GM21447 (cell line): ENCODE results near the gene DNM1.

Experiments used
- ATAC-seq: cut with Tn5 transposase; IDR thresholded peaks from one replicate; pipeline ENCODE4 v1.9.1; 2021; ENCODE audit not compliant: unreplicated experiment

DNM1 gene

GRCh38 chr9:128203024-128203706 is at the start of gene DNM1:
DNM1 (plus strand) TSS chr9:128203379; CDS start chr9:128203471, 92 bp downstream.
- peak; percentile 70 for ATAC-seq

GRCh38 chr9:128153947-128154695 is 49.1 kb upstream of the DNM1 start:
- no peak for ATAC-seq

GRCh38 chr9:128155736-128156500 is 47.3 kb upstream of the DNM1 start:
- no peak for ATAC-seq

GRCh38 chr9:128159522-128159783 is 43.7 kb upstream of the DNM1 start:
- ATAC-seq = peak; percentile 11

DNA sequence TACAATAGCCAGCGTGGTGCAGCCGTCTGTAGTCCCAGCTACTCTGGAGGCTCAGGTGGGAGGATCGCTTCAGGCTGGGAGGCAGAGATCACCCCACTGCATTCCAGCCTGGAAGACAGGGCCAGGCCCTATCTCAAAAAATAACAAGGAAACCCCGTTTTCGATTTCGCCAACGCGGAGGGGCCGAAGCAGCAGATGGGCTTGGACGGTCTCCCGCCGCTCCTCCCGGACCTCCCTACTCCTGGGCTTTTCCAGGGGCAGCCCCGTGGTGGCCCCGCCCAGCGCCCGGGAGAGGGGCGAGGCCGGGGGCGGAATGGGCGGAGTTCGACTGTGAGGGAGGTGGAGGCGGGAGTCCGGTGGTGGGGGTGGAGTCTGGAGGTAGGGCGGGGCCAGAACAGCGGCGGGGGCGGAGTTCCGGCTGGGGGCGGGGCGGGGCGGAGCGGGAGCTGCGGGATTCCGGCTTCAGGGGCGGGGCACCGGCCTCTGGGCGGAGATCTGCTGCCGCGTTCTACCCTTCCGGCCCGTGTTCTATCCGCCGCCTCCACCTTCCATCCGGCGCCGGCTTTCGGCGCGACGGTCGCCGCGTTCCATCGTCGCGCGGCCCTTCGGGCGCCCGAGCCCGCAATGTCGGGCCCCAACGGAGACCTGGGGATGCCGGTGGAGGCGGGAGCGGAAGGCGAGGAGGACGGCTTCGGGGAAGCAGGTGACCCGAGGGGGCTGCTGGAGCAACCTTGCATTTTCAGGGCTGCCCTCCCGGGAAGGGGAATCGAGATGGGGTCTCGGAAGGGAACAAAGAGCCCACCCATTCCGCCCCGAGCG is 43.2 kb upstream of the DNM1 start, which contains the start of gene BBLN:
BBLN (plus strand) TSS at position 482 of the 819 bp plus-strand sequence; CDS start at position 625, 143 bp downstream.
- ATAC-seq = peak; percentile 67

DNA sequence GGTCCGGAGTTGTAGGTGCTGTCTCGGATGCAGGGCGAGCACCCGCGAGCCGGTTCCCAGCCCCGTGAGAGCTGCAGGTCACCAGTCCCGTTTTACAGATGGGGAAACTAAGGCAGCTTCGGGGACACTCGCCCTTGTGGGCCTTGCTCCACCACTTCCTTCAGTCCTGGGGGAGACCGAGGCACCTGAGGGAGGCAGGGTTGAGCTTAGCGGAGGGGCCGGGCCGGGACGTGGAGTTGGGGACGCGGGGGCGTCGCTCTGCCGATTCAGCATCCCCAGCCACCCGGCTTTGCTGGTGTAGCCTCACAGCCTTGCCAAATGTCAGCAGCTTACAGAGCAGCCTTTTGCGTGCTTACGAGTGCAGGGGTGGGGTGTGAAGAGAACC is 42.6 kb upstream of the DNM1 start:
- ATAC-seq = peak; percentile 14

GRCh38 chr9:128161215-128161902 is 41.8 kb upstream of the DNM1 start:
- no peak for ATAC-seq

DNA sequence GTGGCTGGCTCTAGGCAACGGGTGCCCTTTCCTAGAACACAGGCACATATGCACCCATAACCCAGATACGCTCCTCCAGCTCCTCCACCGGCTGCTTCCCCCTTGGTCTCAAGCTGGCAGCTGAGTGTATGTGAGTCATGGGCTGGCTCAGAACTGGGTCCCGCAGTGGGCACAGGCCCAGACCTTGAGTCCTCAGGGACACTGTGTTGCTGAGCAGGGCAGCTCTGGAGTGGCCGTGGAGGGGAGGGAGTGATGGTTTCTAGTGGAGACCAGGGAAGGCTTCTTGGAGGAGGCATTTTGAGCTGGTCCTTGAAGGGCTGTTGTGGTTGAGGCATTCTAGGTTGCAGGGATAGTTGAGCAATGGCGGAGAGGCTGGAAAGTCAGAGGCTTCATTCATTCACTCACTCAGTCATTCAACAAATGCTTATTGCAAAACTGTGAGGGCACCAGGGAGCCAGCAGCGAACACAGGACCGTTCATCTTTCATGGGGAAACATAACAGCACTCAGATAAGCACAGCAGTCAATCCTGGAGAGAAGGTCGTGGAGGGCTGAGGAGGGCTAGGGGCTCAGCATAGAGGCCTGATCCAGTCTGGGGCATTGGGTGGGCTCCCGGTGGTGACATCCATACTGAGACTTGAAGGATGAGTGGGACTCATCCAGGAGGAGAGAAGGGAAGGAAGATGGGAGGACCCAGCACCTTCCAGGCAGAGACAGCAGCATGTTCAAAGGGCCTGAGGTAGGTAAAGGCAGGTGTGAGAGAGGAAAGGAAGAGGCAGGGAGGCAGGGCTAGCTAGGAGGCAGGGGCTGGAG is 40.8 kb upstream of the DNM1 start:
- no peak for ATAC-seq

- no peak for ATAC-seq
Observed at GRCh38 chr9:128163027-128163515, 40.1 kb upstream of the DNM1 start.

DNA sequence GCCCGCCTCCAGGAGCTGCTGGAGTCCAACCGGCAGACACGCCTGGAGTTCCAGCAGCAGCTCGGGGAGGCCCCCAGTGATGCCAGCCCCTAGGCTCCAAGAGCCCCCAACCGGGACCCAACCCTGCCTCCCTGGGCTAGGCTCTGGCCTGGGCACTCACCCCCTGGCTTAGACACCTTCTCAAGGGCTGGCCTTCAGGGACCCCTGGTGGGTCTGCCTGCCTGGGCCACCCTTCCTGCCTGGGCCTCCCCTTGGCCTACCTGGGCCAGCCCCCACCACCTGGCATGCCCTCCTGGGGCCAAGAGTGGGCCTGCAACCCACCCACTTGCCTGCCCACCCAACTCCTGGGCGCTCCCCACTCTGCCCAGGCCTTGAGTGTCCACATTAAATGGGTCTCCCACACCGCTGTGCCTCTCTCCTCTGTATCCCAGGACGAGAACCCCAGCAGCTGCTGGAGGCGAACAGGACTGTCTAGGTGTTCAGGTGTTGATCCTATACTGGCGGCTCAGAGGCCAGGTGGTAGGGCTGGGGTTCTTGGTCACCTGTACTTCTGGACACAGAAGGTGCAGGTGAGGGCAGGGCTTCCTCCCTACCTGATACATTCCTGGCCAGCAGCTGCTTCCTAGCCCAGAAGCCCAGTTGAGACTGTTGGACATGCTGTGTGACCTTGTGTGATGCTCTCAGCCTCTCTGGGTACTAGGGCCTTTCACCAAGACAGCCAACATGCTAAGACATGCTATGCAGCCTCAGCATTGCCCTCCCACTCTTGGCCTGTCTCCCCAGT is 39.5 kb upstream of the DNM1 start:
- no peak for ATAC-seq

DNA sequence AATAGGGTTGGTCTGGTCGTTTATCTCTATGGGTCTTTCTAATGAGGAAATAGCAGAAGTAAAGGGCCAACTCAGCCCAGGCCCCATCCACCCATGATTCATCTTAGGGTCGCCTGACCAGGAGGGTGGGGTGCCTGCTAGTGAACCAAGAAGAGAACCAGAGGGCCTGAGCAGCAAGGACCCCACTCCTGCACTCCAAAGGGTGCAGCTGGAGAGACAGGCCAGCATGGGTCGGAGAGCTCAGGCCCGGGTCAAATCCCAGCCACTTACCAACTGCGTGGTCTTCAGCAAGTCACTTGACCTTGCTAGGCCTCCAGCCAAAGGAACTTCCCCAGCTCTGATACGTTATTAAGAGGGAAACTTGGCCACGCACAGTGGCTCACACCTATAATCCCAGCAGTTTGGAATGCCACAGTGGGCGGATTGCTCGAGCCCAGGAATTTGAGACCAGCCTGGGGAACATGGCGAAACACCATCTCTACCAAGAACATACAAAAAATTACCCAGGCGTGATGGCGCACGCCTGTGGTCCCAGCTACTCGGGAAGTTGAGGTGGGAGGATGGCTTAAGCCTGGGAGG is 38.8 kb upstream of the DNM1 start:
- ATAC-seq = no peak

DNA sequence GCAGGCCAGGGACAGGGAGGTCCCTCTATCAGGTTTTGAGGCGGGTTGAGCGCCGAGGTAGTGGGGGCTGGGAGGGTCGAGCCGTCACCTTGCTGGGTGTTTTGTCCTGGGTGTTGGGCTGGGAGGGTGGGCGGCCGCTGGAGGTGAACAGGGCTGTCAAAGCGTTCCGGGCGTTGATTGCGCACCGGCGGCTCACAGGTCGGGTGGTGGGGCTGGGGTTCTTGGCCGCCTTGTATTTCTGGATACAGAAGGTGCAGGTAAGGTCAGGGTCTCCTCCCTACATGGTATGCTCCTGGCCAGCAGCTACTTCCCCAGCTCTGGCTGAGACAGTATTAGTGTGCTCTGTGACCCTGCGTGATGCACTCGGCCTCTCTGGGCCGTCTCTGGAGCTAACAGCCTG is 37.0 kb upstream of the DNM1 start:
- no peak for ATAC-seq

DNA sequence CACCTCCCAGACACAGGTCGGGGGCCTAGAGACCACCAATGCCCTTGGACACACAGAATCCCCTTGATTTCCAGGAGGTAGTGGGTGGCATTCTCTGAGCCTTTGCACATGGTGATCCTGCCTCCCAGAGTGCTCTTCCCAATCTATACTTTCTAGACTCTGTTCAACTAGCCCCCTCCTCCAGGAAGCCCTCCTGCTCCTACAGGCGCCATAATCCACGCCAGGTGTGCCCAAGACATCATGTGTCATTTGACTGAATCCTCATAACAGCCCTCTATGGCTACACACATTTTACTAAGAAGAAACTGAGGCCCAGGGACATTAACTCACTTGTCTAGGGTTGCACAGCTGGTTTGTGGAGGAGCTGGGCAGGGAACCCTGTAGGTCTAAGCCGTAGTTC is 36.0 kb upstream of the DNM1 start:
- ATAC-seq = no peak

GRCh38 chr9:128168731-128169308 is 34.4 kb upstream of the DNM1 start:
- ATAC-seq = no peak

DNA sequence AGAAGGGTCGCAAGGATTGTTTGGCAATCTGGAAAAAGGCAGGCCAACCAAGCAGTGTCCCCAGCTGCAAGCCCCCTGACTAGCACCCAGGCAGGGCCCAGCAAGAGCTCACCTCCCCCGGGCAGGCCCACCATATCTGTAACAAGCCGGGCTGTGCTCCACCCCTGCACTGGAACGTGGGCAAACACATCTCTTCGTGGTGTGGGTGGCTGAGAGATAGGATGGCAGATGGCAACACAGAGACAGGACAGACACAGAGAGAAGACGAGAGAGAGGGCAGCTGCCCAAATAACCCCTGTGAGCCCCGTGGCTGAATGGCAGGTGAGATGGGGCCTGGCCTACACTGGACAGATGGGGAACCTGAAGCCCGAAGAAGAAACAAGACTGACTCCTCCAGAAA is 33.7 kb upstream of the DNM1 start:
- ATAC-seq = no peak

DNA sequence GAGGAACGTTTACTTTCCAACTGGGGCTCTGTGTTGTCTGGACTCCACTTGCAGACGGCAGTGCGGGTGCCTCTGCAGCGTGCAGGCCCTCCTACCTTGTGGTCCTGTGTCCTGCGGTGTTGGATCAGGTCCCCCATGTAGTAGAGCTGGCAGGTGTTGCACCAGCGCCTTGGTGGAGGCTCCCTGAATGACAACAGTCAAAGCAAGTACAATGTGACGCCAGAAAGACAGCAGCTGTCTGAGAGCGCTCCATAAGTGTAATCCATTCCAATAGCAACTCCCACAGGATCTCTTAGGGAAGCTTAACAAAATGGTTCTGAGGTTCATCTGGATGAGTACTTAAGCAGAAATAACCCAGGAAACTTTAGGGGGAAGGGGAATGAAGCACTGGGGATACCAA is 33.3 kb upstream of the DNM1 start:
- ATAC-seq = no peak

DNA sequence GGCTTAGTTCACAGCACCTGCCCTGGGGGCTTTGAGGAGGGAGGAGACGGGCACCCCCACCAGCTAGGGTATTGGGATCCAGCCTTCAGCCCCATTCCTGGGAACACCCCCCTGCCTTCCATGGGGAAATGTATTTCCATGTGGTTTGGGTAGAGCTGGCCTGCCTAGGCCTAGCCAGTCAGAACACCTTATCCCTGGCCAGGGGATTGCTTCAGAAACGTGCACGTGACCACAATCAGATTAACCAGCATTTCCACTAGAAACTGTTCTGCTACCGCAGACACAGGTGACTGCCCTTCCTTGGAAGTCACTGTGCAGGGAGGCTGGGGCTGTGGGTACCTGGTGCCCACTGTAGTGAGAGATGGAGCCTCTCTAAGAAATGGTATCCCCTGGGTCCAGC is 29.1 kb upstream of the DNM1 start:
- ATAC-seq = no peak

GRCh38 chr9:128175102-128175563 is 28.0 kb upstream of the DNM1 start:
- no peak for ATAC-seq
